HG02610 (cell line): ENCODE measurements around the gene CCDC187.
"Not testable (repeated sequence)": the region's sequence is repeated elsewhere in the genome, so short reads cannot be mapped to it uniquely, and the experiment has no call there.

Experiments used
- ATAC-seq: cut with Tn5 transposase; IDR thresholded peaks from one replicate; pipeline ENCODE4 v1.9.1; 2021; ENCODE audit warnings: mild to moderate bottlenecking, moderate library complexity; ENCODE audit not compliant: unreplicated experiment

CCDC187 gene

DNA sequence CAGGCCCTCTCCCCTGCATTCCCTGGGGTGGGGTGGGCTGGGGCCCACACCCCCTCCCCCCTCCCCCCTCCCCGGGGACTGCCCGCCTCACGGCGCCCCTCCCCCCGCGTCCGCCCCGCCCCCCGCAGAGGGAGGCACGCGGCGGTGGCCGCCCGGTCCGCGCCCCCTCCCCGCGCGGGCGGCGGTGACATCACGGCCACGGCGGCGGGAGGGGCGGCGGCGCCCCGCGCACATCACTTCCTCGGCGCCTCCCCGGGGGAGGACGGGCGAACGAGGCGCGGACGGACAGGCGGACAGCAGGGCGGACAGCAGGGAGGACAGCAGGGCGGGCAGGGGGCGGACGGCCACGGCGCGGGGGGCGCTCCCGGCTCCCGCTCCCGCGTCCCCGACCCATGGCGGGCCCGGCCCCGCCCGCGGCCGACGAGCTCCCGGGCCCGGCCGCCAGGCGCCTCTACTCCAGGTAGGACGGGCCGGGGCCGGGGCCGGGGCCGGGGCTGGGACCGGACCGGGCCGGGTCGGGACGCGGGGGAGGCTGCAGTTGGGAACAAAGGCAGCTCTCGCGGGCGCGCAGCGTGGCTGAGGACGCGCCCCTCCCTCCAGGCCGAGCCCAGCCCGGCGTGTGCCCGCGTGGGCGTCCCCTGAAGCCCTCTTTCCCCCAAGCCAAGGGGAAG, 23.5 kb upstream of the CCDC187 start, which contains the start of gene GPSM1:
Gene GPSM1 (plus strand): TSS at position 236 of the 671 bp plus-strand sequence. CDS start 157 bp downstream, at position 393.
- ATAC-seq, result no peak

DNA sequence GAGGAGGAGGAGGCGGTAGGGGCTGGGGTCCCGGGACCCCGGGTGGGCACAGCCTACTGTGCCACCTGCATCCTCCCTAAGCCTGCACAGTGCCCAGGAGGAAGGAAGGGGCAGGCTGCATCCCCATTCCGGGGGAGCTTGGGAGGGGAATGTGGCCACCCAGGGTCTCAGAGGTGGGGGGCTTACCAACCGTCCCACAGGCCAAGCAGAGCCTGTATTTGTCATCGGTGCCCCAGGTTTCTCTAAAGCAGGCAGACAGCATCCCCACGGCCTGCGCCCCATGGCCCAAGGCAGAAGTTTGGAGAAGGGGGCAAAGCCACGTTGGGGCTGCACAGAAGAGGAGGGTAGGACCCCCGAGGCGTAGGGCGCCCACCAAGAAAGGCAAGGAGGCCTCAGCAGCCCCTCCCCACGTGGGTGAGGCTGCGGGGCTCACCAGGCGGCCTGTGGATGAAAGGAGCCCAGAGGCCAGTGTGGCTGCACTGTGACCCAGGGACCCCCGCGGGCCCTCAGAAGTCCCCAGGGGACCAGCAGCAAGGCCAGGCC, 22.9 kb upstream of the CCDC187 start:
- ATAC-seq, result no peak

DNA sequence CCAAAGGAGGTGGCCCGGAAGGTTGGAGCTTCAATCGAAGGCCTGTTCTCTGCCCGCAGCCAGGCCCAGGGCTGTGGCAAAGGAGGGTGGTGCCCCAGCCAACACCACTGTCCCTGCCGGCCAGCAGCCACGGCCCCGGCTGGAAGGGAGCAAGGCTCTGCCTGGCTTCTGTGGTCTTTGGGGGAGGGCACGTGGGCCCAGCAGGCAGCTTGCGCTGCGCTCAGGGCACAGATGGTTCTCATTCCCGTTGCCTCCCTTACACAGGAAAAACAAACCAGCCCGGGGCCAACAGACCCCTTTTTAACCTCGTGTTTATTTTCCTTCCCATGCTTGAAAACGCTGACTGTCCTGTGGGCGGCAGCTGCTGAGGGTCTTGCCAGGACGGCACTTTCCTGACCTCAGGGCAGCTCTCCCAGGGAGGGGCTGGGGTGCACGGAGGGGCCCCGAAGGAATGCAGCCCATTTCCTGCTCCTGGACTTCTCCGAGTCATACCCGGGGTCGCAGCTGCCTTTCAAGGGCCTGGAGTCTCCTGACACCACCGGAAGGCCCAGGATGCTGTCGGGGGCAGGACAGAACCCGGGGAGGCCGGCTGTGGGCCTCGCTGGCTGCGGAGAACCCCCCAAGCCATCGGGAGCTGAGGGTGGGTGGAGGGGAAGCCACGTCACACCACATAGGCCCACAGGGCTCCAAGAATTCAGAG, 22.3 kb upstream of the CCDC187 start:
- ATAC-seq, result no peak

DNA sequence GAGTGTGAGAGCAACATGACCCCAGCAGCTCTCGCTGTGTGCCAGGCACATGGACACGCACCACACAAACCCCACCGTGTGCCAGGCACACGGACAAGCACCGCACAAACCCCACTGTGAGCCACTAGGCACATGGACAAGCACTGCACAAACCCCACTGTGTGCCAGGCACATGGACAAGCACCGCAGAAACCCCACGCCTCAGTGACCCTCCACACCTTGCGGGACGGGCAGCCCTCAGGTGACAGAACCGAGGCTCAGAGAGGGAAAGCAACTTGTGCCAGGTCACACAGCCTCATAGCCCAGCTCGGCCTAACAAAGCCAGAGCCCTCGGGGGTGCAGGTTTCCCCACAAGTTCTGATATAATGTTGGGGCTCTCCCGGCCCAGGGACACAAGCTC, 21.5 kb upstream of the CCDC187 start:
- no peak for ATAC-seq

DNA sequence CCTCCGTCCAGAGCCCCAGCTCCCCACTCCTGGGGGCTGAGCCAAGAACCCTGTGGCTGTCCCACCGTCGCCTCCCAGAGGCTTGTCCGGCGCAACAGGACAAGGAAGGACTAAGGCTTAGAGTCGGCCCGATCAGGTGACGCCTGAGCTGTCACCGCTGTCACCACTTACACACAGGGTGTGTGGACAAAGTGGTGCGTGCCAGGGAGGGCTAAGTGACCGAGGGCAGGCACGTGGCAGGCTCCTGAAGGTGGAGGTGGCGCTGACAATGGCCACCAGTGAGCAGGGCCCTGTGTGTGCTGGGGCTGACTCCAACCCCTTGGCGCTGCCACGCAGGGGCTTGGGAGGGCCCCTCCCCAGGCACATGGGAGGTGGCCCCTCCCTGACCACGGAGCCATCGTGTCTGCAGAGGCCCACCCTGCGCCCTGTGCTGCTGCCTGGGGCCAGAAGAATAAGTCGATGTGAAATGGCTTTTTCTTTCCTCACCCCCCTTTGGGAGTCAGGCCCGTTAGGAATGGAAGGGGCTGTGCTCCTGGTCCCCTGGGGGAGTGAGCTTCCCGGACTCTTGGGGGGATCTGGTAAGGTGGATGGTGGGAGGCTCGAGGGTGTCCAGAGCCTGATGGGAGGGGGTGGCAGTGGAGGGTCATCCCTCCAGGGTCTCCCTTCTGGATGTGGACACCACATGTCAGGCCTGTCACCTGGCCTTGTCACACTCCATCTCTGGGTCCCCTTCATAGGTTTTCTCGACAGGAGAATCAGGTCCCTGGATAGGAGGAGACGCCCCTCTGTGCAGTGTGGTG, 20.8 kb upstream of the CCDC187 start:
- ATAC-seq, result no peak

DNA sequence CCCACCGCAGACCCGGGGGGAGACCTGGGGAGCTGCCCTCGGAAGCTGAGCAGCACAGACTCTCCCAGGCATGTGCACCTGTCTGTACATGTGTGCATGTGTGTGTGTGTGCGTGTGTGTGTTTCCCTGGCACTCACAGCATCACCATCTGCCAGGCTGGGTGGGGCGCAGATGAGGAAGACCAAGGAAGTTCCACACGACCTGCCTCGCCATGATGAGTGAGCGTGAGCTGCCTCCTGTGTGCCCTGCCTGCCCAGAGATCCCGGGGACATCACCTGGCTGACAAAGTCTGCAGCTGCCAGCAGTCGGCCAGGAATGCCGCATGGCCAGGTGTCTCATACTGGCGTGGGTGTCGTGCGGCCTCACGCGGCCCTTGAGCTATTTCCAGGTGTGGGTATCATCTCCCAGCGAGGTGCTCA, 19.5 kb upstream of the CCDC187 start:
- no peak for ATAC-seq

DNA sequence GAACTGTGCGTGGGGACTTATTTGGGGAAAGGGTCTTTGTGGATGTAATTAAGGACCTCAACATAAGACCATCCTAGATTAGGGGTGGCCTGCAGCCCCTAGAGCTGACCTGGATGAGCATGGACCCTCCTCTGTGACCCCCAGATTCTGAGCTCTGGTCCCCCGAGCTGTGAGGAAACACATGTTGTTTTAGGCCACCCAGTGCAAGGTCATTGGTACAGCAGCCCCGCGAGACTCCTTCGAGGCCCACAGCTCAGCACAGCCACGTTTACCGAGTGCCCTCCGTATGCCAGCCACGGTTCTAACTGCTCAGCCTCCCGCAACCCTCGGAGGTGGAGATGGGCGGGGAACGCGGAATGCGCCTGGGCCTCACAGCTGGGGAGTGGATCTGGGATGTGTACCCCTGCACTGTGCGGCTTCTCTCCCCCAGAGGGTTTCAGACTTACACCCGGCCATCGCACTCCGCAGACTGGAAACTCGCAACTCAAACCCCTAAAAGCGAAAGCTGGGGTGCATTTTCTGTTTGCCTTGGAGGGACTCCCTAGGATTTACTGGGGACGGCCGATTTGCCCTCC, 18.9 kb upstream of the CCDC187 start:
- no peak for ATAC-seq

DNA sequence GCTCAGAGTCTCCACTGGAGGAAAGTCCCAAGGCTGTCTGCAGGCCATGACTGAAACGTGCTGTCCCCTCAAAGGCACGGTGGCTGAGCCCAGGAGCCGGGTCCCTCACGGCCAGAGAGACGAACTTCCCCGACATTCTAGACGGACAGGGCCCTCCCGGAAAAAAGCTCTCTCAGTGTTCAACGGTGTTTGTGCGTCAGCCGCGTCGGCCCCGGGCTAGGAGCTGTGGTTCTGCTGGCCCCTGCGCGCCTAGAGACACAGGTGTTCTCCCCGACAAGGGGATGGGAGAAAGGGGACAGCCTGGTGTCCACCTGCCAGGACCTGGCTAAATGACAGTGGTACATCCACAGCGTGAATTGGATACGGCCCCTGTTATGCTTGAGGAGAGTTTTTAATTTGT, 17.7 kb upstream of the CCDC187 start:
- no peak for ATAC-seq

DNA sequence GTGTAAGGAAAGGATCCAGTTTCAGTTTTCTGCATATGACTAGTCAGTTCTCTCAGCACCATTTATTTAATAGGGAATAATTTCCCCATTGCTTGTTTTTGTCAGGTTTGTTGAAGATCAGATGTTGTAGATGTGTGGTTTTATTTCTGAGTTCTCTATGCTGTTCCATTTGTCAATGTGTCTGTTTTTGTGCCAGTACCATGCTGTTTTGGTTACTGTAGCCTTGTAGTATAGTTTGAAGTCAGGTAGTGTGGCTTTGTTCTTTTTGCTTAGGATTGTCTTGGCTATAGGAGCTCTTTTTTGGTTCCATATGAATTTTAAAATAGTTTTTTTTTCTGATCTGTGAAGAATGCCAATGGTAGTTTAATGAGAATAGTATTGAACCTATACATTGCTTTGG, 17.1 kb upstream of the CCDC187 start:
- ATAC-seq, result not testable (repeated sequence)

DNA sequence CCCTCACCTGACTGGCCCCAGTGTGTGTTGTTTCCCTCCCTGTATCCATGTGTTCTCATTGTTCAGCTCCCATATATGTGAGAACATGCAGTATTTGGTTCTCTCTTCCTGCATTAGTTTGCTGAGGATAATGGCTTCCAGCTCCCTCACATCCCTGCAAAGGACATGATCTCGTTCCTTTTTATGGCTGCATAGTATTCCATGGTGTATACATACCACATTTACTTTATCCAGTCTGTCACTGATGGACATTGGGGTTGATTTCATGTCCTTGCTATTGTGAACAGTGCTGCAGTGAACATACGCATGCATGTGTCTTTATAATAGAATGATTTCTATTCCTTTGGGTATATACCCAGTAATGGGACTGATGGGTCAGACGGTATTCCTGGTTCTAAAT, 16.1 kb upstream of the CCDC187 start:
- not testable (repeated sequence) for ATAC-seq

DNA sequence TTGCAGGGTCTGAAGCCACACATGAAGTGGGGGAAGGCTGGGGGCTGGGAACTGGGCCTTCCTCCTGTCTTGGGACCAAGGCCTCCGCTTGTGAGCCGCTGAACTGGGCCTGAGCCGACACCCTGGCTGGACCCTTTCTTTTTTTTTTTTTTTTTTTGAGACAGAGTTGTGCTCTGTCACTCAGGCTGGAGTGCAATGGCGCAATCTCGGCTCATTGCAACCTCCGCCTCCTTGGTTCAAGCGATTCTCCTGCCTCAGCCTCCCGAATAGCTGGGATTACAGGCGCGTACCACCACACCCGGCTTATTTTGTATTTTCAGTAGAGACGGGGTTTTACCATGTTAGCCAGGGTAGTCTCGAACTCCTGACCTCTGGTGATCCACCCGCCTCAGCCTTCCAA, 15.3 kb upstream of the CCDC187 start:
- not testable (repeated sequence) for ATAC-seq

DNA sequence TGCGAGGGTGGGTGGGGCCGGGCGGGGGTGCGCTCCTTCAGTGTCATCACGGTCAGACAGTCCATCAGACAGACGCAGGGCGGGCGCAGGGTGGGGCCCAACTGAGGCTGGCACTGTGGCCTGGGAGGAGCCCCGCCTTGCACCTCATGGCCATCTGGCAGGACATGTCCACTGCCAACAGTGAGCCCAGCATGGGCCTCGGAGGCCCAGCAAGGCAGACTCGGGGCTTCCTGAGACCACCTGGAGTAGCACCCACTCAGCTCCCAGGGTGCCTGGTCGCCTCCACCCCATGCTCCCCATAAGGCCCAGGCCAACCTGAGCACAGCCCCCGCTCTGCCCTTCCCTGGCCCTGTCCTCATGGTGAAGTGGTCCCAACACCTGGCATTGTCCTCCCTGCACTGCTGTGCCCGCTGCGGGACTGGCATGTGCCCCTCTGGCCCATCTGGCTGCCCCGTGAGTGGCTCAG, 14.9 kb upstream of the CCDC187 start:
- ATAC-seq, result no peak

DNA sequence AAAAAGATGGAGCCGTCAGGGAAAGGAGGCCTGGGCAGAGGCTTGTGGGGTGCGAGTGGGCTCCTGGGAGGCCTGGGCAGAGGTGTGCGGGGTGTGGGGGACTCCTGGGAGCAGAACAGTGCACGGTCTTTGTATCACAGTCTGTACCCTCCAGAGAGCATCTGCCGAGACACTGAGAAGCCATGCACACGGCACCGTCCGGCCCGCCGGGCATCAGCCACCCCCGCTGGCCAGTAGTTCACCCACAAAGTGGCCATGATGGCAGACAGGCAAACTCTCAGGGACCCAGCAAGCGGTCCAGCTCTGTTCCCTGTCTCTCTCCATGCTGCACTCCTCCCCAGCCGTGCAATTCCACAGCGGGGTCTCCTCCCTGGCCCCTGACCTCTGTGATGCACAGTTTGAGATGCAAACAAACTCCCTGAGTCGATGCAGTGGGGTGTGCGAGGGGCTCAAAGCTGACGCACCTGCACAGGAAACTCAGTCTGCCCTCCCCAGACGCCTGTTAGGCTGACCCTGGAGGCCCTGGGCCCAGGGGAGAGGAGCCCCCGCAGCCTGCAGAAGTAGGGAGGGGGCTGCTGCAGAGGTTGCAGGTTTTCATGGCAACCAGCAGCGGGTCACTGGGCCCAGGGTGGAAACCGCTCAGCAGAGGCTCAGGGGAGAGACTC, 14.3 kb upstream of the CCDC187 start:
- ATAC-seq, result no peak

DNA sequence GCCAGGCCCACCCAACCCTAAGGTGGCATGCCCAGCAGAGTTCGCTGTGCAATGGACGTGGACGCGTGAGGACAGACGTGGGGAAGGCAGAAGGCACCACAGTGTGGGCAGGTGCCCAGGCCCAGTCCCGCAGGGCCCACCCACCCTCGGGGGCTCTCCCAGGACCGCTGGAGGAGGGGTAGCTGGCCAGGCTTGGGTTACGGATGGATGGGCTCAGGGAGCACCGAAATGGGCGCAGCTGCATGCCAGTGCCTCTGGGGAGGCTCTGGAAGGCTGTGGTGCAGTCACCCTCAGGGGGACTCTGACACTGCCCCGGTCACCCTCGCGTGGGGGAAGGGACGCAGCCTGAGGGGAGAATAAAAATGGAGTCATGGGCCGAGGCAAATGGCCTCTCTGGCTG, 13.8 kb upstream of the CCDC187 start:
- ATAC-seq, result no peak

DNA sequence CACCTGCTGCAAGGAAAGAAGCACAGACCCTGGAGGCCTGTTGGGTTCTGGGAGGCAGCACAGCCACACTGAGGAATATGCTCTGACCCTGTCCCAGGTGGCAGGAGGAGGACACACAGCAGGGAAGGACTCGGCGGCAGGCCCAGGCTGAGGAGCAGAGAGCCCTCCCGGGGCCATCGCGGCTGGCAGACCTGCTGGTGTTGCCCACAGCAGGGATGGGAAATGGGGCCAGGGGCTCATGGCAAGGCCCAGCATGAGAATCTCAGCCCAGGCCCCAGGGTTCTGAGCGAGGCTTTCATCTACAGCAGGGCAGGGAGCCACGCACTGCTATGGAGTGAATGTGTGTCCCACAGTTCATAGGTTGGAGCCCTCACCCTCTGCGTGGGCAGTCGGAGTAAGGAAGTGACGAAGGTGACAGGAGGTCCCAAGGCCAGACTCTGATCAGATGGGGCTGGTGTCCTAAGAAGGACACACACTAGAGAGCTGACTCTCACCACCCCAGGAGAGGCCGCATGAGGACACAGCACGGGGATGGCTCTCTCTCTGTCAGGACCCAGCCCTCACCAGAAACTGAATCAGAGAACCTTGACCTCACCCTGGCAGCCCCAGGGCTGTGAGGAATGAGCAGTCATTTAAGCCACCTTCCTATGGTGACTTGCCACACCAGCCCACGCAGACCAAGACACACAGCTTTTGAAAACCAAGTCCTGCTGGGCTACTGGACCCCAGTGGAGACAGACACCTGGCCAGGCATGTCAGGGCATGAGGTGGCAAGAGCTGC, 13.2 kb upstream of the CCDC187 start:
- ATAC-seq, result no peak

DNA sequence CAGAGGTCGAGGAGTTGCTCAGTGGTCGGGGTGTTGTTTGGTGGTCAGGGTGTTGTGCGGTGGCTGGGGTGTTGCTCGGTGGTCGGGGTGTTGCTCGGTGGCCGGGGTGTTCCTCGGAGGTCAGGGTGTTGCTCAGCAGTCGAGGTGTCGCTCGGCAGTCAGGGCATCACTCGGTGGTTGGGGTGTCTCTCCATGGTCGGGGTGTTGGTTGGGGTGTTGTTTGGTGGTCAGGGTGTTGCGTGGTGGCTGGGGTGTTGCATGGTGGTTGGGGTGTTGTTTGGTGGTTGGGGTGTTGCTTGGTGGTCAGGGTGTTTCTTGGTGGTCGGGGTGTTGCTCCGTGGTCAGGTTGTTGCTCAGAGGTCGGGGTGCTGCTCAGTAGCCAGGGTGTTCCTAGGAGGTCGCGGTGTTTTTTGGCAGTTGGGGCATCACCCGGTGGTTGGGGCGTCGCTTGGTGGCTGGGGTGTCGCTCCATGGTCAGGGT, 12.4 kb upstream of the CCDC187 start:
- no peak for ATAC-seq

DNA sequence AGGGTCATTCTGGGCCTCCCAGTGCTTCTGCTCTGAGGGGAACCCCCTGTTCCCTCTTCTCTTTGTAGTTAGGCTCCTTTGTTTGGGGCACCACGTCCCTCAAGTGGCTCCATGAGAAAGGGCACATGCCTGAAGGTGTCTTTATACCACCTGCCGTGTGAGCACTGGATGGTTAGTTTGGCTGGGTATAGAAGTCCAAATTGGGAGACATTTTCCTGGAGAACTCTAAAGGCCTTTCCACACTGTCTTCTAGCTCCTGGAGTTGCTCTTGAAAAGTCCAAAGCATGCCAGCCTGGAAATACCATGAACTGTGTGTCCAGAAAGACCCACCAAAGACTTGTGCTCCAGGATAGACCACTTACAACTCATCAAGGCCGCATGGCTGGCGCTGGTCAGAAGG, 11.1 kb upstream of the CCDC187 start:
- no peak for ATAC-seq

DNA sequence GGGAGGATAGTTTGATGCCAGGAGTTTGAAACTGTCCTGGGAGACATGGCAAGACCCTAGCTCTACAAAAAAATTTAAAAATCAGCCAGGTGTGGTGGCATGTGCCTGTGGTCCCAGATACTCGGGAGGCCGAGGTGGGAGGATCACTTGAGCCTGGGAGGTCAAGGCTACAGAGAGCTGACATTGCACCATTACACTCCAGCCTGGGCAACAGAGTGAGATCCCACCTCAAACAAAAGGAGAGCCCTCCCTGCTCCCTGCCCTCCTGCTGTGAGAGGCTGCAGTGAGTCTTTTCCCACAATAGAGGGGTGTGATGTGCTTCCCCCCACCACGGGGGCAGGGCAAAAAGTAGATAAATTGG, 10.1 kb upstream of the CCDC187 start:
- ATAC-seq, result no peak
